ENCODE results near the gene CRYBB1. TPM values are rescaled to one million over a fixed set of nuclear protein-coding genes. Genes with fewer than 3 reads are reported as not detected.

CRYBB1 gene
- total RNA-seq (2022), result not detected in 2 replicates
- Bru-seq, nascent RNA, result not detected
- BruChase-seq, experiment 1, labeled RNA remaining after a 6-hour chase, result not detected
- percentile 5 among the genes with signal in this experiment for BruChase-seq, experiment 2, labeled RNA remaining after a 2-hour chase
- long read RNA-seq, result 0 reads

DNA sequence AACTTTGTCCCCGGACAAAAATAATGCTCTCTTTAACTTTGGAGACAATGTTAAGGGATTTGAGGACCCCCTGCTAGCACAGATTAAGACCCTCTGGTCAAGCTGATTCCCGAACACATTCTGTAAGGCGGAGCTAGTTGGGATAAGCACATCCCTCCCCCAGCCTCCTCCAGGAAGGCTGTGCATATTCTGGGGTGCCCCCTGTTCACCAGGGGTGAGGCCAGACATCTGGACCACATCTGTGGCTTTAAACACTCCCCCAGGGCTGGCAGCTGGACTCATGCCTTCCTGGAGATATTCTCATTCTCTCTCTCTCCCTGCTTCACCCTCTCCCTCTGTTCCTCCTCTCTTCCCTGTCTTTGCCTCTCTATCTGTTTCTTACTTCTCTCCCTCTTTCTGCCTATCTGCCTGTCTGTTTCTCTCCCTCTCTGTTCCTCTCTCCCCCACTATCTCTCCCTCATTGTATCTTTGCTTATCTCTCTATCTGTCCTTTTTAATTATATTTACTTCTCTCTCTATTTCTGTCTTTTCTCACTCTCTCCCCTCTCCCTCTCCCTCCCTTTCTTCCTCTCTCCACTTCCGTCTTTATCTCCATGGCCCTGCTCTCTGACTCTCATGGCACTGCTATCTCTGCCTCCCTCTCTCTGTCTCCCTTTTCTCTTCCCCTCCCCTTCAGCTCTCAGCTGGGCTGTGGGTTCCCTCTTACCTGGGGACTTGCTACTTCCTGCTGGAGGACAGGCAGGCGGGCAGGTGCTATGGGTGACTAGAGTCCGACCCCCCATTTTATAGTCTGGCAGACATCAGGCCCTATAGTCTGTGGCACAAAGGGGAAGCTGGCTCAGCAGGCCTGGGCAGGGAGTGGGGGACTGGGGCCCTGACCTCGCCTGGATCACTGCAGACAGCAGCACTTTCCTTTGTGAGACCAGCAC, at the start of gene CRYBB1:
CRYBB1 (minus strand) TSS at position 757 of the 929 bp plus-strand sequence. CDS start 1,708 bp downstream, outside the sequence.
- Mint-ChIP-seq H3K27ac (ENCODE audit: unreplicated experiment) (no peak within 1 kb of the TSS), H3K36me3 (ENCODE audit: insufficient read depth, unreplicated experiment) (no peaks in the 10 kb centered on the region), H3K27me3 (ENCODE audit: unreplicated experiment) (peaks cover 92% of the 10 kb centered on the region), H3K9me3 (ENCODE audit: low read depth, unreplicated experiment) (no peaks in the 10 kb centered on the region), H3K4me1 (ENCODE audit: low read depth, unreplicated experiment) (no peaks in the 10 kb centered on the region), H3K4me3 (ENCODE audit: low read depth, unreplicated experiment) (no peak within 1 kb of the TSS)
- no peak for DNase-seq
- intact Hi-C loops (cut with micrococcal nuclease; ENCODE audit: unreplicated experiment), result no loop called here
- TF ChIP-seq CTCF (IDR thresholded peaks at IDR 0.05; ENCODE audit: unreplicated experiment), result no peak
- no TSS peak for BruUV-seq (replicated peaks)
- CTCF ChIA-PET, result interaction anchor here (0.5 kb wide), 1 partner anchor 26 kb away, joined by 3 read pairs; no protein-coding TSS in a partner anchor

DNA sequence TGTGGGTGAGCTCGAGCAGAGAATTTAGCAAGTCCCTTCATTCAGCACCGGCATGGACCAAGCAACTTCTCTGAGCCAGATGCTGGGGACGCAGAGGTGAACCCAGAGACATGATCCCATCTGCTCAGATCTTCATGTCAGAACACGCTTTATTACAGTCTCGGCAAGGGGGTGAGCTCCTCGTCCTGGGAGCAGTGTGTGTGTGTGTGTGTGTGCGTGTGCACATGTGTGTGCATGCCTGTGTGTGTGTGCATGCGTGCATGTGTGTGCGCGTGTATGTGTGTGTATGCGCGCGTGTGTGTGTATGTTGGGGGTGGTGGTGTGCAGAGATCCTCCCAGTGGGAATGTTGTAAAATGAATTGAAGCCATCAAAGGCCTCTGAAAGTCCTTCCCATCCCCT, 49.3 kb upstream of the CRYBB1 start:
- no peak for DNase-seq
- Mint-ChIP-seq H3K36me3 (ENCODE audit: insufficient read depth, unreplicated experiment) (no peaks in the 10 kb centered on the region), H3K4me3 (ENCODE audit: low read depth, unreplicated experiment) (no peak overlapping the region), H3K27me3 (ENCODE audit: unreplicated experiment) (peaks cover 49% of the 10 kb centered on the region), H3K27ac (ENCODE audit: unreplicated experiment) (no peak overlapping the region), H3K9me3 (ENCODE audit: low read depth, unreplicated experiment) (no peaks in the 10 kb centered on the region), H3K4me1 (ENCODE audit: low read depth, unreplicated experiment) (peaks cover 14% of the 10 kb centered on the region)
- CTCF ChIA-PET, result no interaction called here
- intact Hi-C loops (cut with micrococcal nuclease; ENCODE audit: unreplicated experiment), result no loop called here
- TF ChIP-seq CTCF (IDR thresholded peaks at IDR 0.05; ENCODE audit: unreplicated experiment), result no peak
- BruUV-seq (replicated peaks), result no TSS peak

DNA sequence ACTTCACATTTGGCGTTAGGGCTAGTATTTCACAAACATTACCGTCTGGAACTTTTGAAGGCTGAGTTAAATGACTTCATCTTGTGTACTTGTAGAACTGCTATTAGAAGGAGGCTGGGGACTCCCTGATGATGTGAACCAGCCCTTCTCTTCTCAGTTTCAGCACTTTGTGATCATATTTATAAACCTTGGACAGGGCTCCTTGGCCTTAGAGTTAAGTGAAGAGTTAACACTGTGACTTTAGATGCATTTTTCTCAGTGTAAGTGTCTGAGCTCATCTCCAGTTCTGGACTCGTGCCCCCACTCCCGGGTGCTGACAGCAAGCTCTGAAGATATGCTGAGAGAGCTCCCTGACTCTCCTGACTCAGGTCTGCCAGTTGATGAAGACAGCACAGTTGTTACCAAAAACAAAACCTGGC, 48.0 kb upstream of the CRYBB1 start:
- Mint-ChIP-seq H3K27me3 (ENCODE audit: unreplicated experiment) (peaks cover 62% of the 10 kb centered on the region), H3K27ac (ENCODE audit: unreplicated experiment) (no peak overlapping the region), H3K9me3 (ENCODE audit: low read depth, unreplicated experiment) (no peaks in the 10 kb centered on the region), H3K4me1 (ENCODE audit: low read depth, unreplicated experiment) (peaks cover 9% of the 10 kb centered on the region), H3K4me3 (ENCODE audit: low read depth, unreplicated experiment) (no peak overlapping the region), H3K36me3 (ENCODE audit: insufficient read depth, unreplicated experiment) (no peaks in the 10 kb centered on the region)
- no TSS peak for BruUV-seq (replicated peaks)
- CTCF ChIA-PET, result interaction anchor here (0.6 to 1.3 kb wide), 4 partner anchors 19 to 301 kb away, joined by 3 to 7 read pairs (median 4); no protein-coding TSS in a partner anchor
- intact Hi-C loops (cut with micrococcal nuclease; ENCODE audit: unreplicated experiment), result no loop called here
- no peak for TF ChIP-seq CTCF (IDR thresholded peaks at IDR 0.05; ENCODE audit: unreplicated experiment)
- no peak for DNase-seq

- BruUV-seq (replicated peaks), result no TSS peak
- CTCF ChIA-PET, result interaction anchor here (0.7 to 0.8 kb wide), 2 partner anchors 147 to 343 kb away, joined by 3 to 4 read pairs; no protein-coding TSS in a partner anchor
These were observed 45.6 kb upstream of the CRYBB1 start for GRCh38 chr22:26663374-26663923.

More at GRCh38 chr22:26663374-26663923, 45.6 kb upstream of the CRYBB1 start:
- H3K4me1 Mint-ChIP-seq (ENCODE audit: low read depth, unreplicated experiment), result peaks cover 18% of the 10 kb centered on the region
- H3K9me3 Mint-ChIP-seq (ENCODE audit: low read depth, unreplicated experiment), result no peaks in the 10 kb centered on the region
- DNase-seq, result no peak
- intact Hi-C loops (cut with micrococcal nuclease; ENCODE audit: unreplicated experiment), result no loop called here
- peaks cover 74% of the 10 kb centered on the region for H3K27me3 Mint-ChIP-seq (ENCODE audit: unreplicated experiment)
- H3K36me3 Mint-ChIP-seq (ENCODE audit: insufficient read depth, unreplicated experiment), result no peaks in the 10 kb centered on the region
- H3K4me3 Mint-ChIP-seq (ENCODE audit: low read depth, unreplicated experiment), result no peak overlapping the region
- H3K27ac Mint-ChIP-seq (ENCODE audit: unreplicated experiment), result no peak overlapping the region
- no peak for TF ChIP-seq CTCF (IDR thresholded peaks at IDR 0.05; ENCODE audit: unreplicated experiment)
